H1 (cell line): ENCODE data around the gene TRMT13. TPM values are rescaled to one million over a fixed set of nuclear protein-coding genes. Genes with fewer than 3 reads are reported as not detected.

Experiments used
- CTBP2 ChIP-seq: IDR thresholded peaks from 2 replicates; pipeline ENCODE4 v1.7.0; 2011; ENCODE audit warnings: borderline replicate concordance, mild to moderate bottlenecking, moderate library complexity, mixed read lengths, low read length; ENCODE audit not compliant: insufficient read depth, insufficient read length
- RAD21 ChIP-seq, 2 experiments: IDR thresholded peaks in 1 of 2; conservative IDR thresholded peaks in 1 of 2; 2 replicates each; pipeline ENCODE4 v1.6.1; 2011; ENCODE audit warnings: low read depth in 2 of 2, low read length in 2 of 2, improper control_type of control experiment in 1 of 2, inconsistent platforms in 1 of 2, mild to moderate bottlenecking in 1 of 2, moderate library complexity in 1 of 2
- SAP30 ChIP-seq: fragments of 300-600 bp; sonication (generic); IDR thresholded peaks from 2 replicates; pipeline ENCODE4 v1.7.1; 2012; ENCODE audit warnings: low read length, moderate library complexity, mild to moderate bottlenecking, inconsistent platforms; ENCODE audit not compliant: insufficient read depth, insufficient replicate concordance
- SIRT6 ChIP-seq: IDR thresholded peaks from one replicate; pipeline ENCODE4 v1.7.1; 2012; ENCODE audit warnings: low read length, inconsistent platforms
- SP4 ChIP-seq: IDR thresholded peaks from 2 replicates; pipeline ENCODE4 v1.6.1; 2012; ENCODE audit warnings: low read length, inconsistent platforms
- polyA plus RNA-seq, 7 experiments: library from polyadenylated mRNA; depleted of rRNA in 3 of 7; stranded (reverse) in 5 of 7; unstranded in 2 of 7; fragments of >200 nt in 5 of 7; fragments of 200-250 nt in 2 of 7; gene quantifications; 1 replicate in 5 of 7; 2 replicates in 1 of 7; 4 replicates in 1 of 7; pipeline versions ENCODE4 v1.2.1 to v1.2.3, GENCODE V29; 2011 to 2013; ENCODE audit warnings: missing spikeins in 2 of 7, mixed read lengths in 2 of 7
- total RNA-seq: library from RNA; stranded (reverse); fragmentation: NEBNext Ultra II Directional; extraction: Animal tissue kit (Norgen Biotek cat#: 25700); gene quantifications from 2 replicates; pipeline ENCODE4 v1.2.1, GENCODE V29; 2021

TRMT13 gene
- total and polyA plus RNA-seq, 2 of the 8 experiments (the other 6 are each of a cell fraction or from before 2014, with no cell fraction given): 3.6 to 14.8 TPM

DNA sequence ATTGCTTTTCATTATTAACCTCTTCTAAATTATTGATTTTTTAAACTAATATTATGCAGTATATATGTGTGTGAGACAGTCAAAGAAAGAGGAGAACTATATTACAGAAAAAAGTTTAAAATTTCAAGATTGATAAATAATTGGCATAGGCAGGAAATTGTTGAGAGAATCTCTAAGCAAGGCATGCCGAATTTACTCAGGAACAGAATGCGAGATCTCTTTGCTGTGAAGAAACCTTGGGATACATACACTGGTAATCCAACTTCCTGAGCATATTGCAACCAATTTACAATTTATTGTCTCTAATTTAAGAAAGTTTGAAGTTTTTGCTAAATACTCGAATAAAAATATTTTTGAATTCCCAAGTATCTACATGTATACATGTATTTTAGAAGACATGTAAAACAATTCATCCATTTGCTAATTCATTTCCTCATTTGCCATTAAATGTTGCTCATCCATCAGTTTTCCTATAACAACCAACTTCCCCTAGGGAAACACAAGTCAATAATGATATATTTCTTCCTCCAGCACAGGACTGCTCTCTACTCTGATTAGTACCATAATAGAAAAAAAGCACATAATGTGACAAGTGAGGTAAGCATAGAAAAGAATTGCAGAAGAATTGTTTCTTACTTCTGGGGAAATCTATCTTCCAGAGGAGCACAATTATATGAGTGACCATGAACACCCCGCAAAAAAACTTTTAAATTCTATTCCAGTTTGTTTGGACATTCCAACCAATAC lies 44.5 kb downstream of the TRMT13 start (continued):
- TF ChIP-seq SAP30 (no peak), SP4 (no peak), RAD21 (IDR thresholded peaks at IDR 0.05 in 1 of 2, conservative IDR thresholded peaks at IDR 0.05 in 1 of 2; ENCODE audit: low read depth in 2 of 2, low read length in 2 of 2) (no peak), CTBP2 (no peak), SIRT6 (no peak)
- TF ChIP-seq, all 59 proteins: peak for 0
